Inflammatory macrophage treated with lipopolysaccharide for 4 hours (primary cell): ENCODE measurements around the gene PCDHGB6.
"Not testable (repeated sequence)": the region's sequence is repeated elsewhere in the genome, so short reads cannot be mapped to it uniquely, and the experiment has no call there.

Experiments
- DNase-seq: peaks from one replicate; pipeline ENCODE4 v3.0.0-alpha.2; 2020

PCDHGB6 gene

DNA sequence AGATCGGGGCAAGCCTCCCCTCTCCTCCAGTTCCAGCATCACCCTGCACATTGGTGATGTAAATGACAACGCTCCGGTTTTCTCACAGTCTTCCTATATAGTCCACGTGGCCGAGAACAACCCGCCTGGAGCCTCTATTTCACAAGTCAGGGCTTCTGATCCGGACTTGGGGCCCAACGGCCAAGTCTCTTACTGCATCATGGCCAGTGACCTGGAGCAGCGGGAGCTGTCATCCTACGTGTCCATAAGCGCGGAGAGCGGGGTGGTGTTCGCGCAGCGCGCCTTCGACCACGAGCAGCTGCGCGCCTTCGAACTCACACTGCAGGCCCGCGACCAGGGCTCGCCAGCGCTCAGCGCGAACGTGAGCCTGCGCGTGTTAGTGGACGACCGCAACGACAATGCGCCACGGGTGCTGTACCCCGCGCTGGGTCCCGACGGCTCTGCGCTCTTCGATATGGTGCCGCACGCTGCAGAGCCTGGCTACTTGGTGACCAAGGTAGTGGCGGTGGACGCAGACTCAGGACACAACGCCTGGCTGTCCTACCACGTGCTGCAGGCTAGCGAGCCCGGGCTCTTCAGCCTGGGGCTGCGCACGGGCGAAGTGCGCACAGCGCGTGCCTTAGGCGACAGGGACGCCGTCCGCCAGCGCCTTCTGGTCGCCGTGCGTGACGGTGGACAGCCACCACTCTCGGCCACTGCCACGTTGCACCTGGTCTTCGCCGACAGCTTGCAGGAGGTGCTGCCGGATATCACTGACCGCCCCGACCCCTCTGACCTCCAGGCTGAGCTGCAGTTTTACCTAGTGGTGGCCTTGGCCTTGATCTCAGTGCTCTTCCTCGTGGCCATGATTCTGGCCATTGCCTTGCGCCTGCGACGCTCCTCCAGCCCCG, 18.4 kb upstream of the PCDHGB6 start:
- DNase-seq, result no peak

DNA sequence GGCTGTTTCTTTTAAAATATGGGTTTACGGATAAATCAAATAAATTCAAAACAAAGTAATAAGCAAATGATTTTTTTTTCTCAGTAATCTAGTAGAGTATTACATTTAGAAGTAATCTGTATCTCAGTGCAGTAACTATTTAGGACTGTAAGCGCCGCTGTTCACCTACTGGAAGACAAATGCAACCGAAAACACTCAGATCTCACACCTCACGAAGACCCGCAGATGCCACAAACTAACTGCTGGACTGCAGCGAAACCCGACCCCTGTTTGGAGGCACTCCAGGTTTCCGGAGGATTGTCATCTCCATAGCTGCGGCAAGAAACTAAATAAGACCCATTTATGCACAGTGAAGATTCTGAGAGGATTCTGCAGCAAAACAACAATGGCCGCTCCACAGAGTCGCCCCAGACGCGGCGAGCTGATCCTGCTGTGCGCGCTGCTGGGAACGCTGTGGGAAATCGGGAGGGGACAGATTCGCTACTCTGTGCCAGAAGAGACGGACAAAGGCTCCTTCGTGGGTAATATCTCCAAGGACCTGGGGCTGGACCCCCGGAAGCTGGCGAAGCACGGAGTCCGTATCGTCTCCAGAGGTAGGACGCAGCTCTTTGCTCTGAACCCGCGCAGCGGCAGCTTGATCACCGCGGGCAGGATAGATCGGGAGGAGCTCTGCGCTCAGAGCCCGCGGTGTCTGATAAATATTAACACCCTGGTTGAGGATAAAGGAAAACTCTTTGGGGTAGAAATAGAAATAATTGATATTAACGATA, 15.2 kb upstream of the PCDHGB6 start, which contains the start of gene PCDHGA8:
Gene PCDHGA8 (plus strand): TSS at position 205 of the 770 bp plus-strand sequence. CDS start 181 bp downstream, at position 386.
- no peak for DNase-seq

DNA sequence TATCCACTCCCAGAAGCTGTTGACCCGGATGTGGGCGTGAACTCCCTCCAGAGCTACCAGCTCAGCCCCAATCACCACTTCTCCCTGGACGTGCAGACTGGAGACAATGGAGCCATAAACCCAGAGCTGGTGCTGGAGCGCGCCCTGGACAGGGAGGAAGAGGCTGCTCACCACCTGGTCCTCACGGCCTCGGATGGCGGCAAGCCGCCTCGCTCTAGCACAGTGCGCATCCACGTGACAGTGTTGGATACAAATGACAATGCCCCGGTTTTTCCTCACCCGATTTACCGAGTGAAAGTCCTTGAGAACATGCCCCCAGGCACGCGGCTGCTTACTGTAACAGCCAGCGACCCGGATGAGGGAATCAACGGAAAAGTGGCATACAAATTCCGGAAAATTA, 14.6 kb upstream of the PCDHGB6 start:
- DNase-seq, result no peak

DNA sequence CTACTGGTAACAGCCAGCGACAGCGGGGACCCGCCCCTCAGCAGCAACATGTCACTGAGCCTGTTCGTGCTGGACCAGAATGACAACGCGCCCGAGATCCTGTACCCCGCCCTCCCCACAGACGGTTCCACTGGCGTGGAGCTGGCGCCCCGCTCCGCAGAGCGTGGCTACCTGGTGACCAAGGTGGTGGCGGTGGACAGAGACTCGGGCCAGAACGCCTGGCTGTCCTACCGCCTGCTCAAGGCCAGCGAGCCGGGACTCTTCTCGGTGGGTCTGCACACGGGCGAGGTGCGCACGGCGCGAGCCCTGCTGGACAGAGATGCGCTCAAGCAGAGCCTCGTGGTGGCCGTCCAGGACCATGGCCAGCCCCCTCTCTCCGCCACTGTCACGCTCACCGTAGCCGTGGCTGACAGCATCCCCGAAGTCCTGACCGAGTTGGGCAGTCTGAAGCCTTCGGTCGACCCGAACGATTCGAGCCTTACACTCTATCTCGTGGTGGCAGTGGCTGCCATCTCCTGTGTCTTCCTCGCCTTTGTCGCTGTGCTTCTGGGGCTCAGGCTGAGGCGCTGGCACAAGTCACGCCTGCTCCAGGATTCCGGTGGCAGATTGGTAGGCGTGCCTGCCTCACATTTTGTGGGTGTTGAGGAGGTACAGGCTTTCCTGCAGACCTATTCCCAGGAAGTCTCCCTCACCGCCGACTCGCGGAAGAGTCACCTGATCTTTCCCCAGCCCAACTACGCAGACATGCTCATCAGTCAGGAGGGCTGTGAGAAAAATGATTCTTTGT, 13.2 kb upstream of the PCDHGB6 start:
- not testable (repeated sequence) for DNase-seq

DNA sequence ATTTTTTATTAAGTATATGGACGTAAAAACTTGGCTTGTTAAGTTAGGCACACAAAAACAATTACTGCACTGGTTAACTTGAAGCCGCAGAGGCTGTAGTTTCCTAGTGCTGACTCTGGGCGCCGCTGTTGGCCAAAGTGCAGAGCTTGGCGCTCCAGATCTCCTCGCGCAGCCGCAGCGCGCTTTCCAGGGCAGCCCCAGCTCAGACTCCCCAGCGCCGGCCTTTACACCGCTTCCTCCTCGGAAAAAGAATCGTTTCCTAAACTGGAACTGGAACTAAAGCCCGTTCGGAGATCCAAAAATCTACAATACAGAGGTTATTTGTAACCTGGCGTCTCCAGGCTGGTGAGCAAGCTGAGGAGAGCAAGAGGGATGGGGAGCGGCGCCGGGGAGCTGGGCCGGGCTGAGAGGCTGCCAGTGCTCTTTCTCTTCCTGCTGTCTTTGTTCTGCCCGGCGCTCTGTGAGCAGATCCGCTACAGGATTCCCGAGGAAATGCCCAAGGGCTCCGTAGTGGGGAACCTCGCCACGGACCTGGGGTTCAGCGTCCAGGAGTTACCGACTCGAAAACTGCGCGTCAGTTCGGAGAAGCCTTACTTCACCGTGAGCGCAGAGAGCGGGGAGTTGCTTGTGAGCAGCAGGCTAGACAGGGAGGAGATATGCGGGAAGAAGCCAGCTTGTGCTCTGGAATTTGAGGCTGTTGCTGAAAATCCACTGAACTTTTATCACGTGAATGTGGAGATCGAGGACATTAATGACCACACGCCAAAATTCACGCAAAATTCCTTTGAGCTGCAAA, 9.9 kb upstream of the PCDHGB6 start, which contains the start of gene PCDHGB5:
Gene PCDHGB5 (plus strand): TSS at position 192 of the 796 bp plus-strand sequence. CDS start 181 bp downstream, at position 373.
- peak; percentile 43 for DNase-seq

DNA sequence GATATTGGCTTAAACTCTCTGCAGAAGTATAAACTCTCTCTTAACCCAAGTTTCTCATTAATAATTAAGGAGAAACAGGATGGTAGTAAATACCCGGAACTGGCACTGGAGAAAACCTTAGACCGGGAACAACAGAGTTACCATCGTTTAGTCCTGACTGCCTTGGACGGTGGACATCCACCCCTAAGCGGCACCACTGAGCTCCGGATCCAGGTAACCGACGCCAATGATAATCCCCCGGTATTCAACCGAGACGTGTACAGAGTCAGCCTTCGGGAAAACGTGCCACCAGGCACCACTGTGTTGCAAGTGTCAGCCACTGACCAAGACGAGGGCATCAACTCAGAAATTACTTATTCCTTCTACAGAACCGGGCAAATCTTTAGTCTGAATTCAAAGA, 9.2 kb upstream of the PCDHGB6 start:
- no peak for DNase-seq

DNA sequence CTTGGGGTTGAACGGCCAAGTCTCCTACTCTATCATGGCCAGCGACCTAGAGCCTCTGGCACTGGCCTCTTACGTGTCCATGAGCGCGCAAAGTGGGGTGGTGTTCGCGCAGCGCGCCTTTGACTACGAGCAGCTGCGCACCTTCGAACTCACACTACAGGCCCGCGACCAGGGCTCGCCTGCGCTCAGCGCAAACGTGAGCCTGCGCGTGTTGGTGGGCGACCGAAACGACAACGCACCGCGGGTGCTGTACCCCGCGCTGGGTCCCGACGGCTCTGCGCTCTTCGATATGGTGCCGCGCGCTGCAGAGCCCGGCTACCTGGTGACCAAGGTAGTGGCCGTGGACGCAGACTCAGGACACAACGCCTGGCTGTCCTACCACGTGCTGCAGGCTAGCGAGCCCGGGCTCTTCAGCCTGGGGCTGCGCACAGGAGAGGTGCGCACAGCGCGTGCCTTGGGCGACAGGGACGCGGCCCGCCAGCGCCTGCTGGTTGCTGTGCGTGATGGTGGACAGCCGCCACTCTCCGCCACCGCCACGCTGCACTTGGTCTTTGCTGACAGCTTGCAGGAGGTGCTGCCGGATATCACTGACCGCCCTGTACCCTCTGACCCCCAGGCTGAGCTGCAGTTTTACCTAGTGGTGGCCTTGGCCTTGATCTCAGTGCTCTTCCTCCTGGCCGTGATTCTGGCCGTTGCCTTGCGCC, 8.1 kb upstream of the PCDHGB6 start:
- no peak for DNase-seq

DNA sequence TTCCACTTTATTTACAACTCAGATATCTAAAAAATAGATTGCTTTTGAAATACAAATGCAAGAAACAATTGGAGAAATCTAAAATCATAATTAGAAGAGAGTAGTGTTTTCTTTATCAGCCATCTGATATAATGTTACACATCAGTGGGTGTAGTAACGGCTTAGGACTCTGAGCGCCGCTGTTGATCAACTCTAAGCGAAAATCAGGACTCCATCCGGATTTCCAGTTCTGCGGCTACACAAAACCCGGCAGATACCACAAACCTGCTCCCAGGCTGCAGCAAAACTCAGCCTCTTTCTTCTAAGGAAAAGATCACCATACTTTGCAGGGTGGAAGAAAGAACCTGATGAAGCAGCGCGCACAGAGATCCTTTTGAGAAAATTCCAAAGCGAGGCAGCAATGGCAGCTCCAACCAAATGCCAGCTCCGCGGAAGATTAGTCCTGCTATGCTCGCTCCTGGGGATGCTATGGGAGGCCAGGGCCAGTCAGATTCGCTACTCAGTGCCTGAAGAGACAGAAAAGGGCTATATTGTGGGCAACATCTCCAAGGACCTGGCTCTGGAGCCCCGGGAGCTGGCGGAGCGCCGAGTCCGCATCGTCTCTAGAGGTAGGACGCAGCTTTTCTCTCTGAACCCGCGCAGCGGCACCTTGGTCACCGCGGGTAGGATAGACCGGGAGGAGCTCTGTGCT, 5.1 kb upstream of the PCDHGB6 start, which contains the start of gene PCDHGA9:
Gene PCDHGA9 (plus strand): TSS at position 226 of the 691 bp plus-strand sequence. CDS start 175 bp downstream, at position 401.
- peak; percentile 39 for DNase-seq

DNA sequence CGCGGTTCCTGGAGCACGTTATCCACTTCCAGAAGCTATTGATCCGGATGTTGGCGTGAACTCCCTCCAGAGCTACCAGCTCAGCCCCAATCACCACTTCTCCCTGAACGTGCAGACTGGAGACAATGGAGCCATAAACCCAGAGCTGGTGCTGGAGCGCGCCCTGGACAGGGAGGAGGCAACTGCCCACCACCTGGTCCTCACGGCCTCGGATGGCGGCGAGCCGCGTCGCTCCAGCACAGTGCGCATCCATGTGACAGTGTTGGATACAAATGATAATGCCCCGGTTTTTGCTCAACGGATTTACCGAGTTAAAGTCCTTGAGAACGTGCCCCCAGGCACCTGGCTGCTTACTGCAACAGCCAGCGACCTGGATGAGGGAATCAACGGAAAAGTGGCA, 4.4 kb upstream of the PCDHGB6 start:
- no peak for DNase-seq

DNA sequence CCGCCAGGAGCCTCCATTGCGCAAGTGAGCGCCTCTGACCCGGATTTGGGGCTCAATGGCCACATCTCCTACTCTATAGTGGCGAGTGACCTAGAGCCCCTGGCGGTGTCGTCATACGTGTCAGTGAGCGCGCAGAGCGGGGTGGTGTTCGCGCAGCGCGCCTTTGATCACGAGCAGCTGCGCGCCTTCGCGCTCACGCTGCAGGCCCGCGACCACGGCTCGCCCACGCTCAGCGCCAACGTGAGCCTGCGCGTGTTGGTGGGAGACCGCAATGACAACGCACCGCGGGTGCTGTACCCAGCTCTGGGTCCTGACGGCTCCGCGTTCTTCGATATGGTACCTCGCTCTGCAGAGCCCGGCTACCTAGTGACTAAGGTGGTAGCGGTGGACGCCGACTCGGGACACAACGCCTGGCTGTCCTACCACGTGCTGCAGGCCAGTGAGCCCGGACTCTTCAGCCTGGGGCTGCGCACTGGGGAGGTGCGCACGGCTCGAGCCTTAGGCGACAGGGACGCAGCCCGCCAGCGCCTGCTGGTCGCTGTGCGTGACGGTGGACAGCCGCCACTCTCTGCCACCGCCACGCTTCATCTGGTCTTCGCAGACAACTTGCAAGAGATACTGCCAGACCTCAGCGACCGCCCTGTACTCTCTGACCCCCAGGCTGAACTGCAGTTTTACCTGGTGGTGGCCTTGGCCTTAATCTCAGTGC, 1.9 kb downstream of the PCDHGB6 start:
- DNase-seq, result no peak

DNA sequence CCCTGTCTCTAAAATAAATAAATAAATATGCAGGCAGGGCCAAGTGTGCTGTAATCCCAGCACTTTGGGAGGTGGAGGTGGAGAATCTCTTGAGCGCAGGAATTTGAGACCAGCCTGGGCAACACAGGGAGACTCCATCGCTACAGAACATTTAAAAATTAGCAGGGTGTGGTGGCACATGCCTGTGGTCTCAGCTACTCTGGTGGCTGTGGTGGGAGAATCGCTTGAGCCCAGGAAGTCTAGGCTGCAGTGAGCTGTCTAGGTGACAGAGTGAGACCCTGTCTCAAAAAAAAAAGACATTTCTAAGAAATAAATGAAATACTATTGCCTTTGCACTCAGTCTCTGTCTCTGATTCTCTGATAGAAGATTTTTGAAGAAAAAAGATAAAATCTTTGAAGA, 3.8 kb downstream of the PCDHGB6 start:
- DNase-seq, result no peak

DNA sequence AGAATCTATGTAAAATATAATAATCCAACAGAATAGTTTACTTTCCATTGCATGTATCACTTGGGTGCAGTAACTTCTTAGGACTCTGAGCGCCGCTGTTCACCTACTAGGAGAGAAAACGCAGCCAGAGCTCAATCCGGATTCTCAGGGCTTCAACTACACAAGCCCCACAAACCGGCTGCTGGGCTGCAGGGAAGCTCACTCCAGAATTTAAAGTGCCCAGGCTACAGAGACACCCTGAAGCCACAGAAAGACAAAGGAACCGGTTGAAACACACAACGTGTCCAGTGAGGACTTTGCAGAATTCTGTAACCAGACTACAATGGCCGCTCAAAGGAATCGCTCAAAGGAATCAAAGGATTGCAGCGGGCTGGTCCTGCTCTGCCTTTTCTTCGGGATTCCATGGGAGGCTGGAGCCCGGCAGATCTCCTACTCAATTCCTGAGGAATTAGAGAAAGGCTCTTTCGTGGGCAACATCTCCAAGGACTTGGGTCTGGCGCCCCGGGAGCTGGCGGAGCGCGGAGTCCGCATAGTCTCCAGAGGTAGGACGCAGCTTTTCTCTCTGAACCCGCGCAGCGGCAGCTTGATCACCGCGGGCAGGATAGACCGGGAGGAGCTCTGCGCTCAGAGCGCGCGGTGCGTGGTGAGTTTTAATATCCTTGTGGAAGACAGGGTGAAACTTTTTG, 5.2 kb downstream of the PCDHGB6 start, which contains the start of gene PCDHGA10:
Gene PCDHGA10 (plus strand): TSS at position 134 of the 686 bp plus-strand sequence. CDS start 189 bp downstream, at position 323.
- peak; percentile 68 for DNase-seq

DNA sequence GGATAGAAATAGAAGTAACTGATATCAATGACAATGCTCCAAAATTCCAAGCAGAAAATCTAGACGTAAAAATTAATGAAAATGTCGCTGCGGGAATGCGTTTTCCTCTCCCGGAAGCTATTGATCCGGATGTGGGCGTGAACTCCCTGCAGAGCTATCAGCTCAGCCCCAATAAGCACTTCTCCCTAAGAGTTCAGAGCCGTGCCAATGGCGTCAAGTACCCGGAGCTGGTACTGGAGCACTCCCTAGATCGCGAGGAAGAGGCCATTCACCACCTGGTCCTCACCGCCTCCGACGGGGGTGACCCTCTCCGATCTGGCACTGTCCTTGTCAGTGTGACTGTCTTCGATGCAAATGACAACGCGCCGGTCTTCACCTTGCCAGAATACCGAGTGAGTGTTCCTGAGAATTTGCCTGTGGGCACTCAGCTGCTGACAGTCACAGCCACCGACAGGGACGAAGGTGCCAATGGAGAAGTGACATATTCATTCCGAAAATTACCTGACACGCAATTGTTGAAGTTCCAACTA, 5.8 kb downstream of the PCDHGB6 start:
- DNase-seq, result no peak

DNA sequence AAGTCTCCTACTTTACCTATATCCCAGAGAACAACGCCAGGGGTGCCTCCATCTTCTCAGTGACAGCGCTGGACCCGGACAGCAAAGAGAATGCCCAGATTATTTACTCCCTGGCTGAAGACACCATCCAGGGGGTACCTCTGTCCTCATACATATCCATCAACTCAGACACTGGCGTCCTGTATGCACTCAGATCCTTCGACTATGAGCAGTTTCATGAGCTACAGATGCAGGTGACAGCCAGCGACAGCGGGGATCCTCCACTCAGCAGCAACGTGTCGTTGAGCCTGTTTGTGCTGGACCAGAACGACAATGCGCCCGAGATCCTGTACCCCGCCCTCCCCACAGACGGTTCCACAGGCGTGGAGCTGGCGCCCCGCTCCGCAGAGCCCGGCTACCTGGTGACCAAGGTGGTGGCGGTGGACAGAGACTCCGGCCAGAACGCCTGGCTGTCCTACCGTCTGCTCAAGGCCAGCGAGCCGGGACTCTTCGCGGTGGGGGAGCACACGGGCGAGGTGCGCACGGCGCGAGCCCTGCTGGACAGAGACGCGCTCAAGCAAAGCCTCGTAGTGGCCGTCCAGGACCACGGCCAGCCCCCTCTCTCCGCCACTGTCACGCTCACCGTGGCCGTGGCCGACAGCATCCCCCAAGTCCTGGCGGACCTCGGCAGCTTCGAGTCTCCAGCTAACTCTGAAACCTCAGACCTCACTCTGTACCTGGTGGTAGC, 6.9 kb downstream of the PCDHGB6 start:
- not testable (repeated sequence) for DNase-seq

DNA sequence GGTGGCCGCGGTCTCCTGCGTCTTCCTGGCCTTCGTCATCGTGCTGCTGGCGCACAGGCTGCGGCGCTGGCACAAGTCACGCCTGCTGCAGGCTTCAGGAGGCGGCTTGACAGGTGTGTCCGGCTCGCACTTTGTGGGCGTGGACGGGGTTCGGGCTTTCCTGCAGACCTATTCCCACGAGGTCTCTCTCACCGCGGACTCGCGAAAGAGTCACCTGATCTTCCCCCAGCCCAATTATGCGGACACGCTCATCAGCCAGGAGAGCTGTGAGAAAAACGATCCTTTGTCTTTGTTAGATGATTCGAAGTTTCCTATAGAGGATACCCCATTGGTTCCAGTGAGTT, 7.4 kb downstream of the PCDHGB6 start:
- DNase-seq, result not testable (repeated sequence)

DNA sequence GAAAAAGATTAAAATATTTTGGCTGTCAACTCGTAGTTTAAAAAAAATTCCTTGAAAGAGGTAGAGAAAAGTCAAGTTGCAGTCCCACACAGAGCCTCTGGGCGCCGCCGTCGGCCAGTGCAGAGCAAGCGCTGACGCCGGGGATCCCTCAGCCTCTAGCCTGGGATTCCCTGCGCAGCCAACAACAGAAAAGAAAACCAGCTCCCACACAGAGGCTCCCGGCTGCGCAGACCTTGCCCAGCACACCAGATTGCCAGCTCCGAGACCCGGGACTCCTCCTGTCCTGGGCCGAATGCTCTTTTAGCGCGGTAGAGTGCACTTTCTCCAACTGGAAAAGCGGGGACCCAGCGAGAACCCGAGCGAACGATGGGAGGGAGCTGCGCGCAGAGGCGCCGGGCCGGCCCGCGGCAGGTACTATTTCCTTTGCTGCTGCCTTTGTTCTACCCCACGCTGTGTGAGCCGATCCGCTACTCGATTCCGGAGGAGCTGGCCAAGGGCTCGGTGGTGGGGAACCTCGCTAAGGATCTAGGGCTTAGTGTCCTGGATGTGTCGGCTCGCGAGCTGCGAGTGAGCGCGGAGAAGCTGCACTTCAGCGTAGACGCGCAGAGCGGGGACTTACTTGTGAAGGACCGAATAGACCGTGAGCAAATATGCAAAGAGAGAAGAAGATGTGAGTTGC, 9.8 kb downstream of the PCDHGB6 start, which contains the start of gene PCDHGB7:
Gene PCDHGB7 (plus strand): TSS at position 184 of the 679 bp plus-strand sequence. CDS start 183 bp downstream, at position 367.
- peak; percentile 80 for DNase-seq
